Thoracic aorta (tissue), 2 donors: ENCODE results near the gene EXOC6B. TPM values are rescaled to one million over a fixed set of nuclear protein-coding genes. Genes with fewer than 3 reads are reported as not detected.

Source experiments
- ATAC-seq: fragments of 150-250 bp; one replicate; pipeline ENCODE4 v1.8.0; 2017; ENCODE audit warnings: low read depth; ENCODE audit not compliant: insufficient number of reproducible peaks, low FRiP score
- DNase-seq: peaks from one replicate; pipeline ENCODE4 v3.0.0-alpha.2; 2020; ENCODE audit warnings: low spot score
- H3K27ac ChIP-seq, 2 donors: fragments of 200-600 bp; sonication (generic); 1 replicate in 1 of 2; 2 replicates in 1 of 2; pipeline ENCODE4 v1.5.1; 2016; ENCODE audit warnings: mild to moderate bottlenecking in 2 of 2, moderate library complexity in 2 of 2
- H3K27me3 ChIP-seq: fragments of 200-600 bp; sonication (generic); replicated peaks from 2 replicates; pipeline ENCODE4 v1.6.0; 2016; ENCODE audit warnings: mild to moderate bottlenecking; ENCODE audit not compliant: insufficient read depth
- H3K36me3 ChIP-seq: fragments of 200-600 bp; sonication (generic); one replicate; pipeline ENCODE4 v1.5.1; 2016
- H3K4me1 ChIP-seq, 2 donors: fragments of 200-600 bp; sonication (generic); 1 replicate in 1 of 2; 2 replicates in 1 of 2; pipeline versions ENCODE4 v1.5.1 to v1.6.0; 2016; ENCODE audit warnings: low read depth in 2 of 2, mild to moderate bottlenecking in 1 of 2; ENCODE audit not compliant: control insufficient read depth in 1 of 2
- H3K4me3 ChIP-seq: fragments of 200-600 bp; sonication (generic); 2 replicates; pipeline ENCODE4 v1.5.1; 2016; ENCODE audit warnings: mild to moderate bottlenecking
- H3K9me3 ChIP-seq: fragments of 200-600 bp; sonication (generic); 2 replicates; pipeline ENCODE4 v1.5.1; 2016
- CTCF ChIP-seq: fragments of 200-600 bp; sonication (generic); IDR thresholded peaks from one replicate; pipeline ENCODE4 v1.5.1; 2019; ENCODE audit warnings: antibody characterized with exemption
- total RNA-seq, 2 donors: library from RNA; depleted of rRNA; stranded (reverse); fragments of >200 nt; gene quantifications; one replicate each; pipeline versions ENCODE4 v1.1.0 to v1.2.3, GENCODE V29; 2016

EXOC6B gene
- total RNA-seq, 2 donors from 2014 or later, result 29.6 to 44.5 TPM

DNA sequence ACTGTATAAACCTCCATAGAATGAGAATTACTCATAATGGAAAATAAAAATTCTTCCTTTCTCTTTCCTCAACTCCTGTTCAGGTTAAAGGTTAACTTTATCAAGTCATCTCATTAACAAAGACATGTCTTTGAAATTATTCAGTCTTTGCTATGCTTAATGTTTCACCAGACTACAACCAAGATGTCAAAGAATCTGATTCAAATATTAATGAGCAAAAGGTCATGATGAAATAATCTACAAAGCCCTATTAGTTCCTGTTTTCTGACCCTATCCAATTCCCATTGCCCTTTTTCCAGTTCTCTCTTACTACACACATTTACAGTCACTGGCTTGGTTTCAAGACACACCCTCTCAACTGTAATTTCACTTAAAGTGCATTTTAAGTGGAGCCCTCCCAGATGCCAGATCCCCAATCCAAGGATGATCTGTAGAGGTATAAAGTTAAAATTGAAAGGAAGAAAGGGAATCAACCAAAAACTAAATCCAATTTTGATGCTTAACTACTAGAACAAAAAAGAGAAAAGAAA lies 431.2 kb downstream of the EXOC6B start:
- Histone ChIP-seq H3K27me3 (no peaks in the 10 kb centered on the region), H3K27ac (no peak overlapping the region), H3K4me1 (no peaks in the 10 kb centered on the region), H3K4me3 (no peak overlapping the region), H3K36me3 (no peaks in the 10 kb centered on the region), H3K9me3 (peaks cover 2% of the 10 kb centered on the region)
- ATAC-seq, result no peak
- DNase-seq, result no peak
- TF ChIP-seq CTCF, result no peak

- H3K27me3 ChIP-seq, result no peaks in the 10 kb centered on the region
- H3K27ac ChIP-seq, result no peak overlapping the region
- DNase-seq, result no peak
- peaks cover 2% of the 10 kb centered on the region for H3K9me3 ChIP-seq
- TF ChIP-seq CTCF, result no peak
- H3K4me1 ChIP-seq, result no peaks in the 10 kb centered on the region
- no peak for ATAC-seq
- H3K4me3 ChIP-seq, result no peak overlapping the region
- no peaks in the 10 kb centered on the region for H3K36me3 ChIP-seq
Observed at GRCh38 chr2:72389447-72389846, 436.4 kb downstream of the EXOC6B start.

DNA sequence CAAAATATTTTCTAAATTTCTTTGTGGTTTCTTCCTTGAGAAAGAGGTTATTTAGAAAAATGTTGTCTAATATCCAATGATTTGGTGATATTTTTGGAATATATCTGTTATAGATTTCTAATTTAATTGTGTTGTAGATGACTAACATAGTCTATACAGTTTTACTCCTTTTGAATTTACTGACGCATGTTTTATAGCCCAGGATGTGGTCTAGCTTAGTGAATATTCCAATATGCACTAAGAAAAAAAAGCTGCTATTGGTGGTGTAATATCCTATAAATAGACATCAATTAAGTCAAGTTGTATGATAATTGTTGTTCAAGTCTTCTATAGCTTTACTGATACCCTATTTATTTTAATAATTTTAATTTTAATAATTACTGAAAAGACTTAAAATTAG lies 437.6 kb downstream of the EXOC6B start:
- ATAC-seq, result no peak
- no peaks in the 10 kb centered on the region for H3K27me3 ChIP-seq
- no peaks in the 10 kb centered on the region for H3K36me3 ChIP-seq
- H3K4me1 ChIP-seq, result no peaks in the 10 kb centered on the region
- H3K27ac ChIP-seq, result no peak overlapping the region
- no peak for DNase-seq
- H3K4me3 ChIP-seq, result no peak overlapping the region
- TF ChIP-seq CTCF, result no peak
- H3K9me3 ChIP-seq, result peaks cover 2% of the 10 kb centered on the region

DNA sequence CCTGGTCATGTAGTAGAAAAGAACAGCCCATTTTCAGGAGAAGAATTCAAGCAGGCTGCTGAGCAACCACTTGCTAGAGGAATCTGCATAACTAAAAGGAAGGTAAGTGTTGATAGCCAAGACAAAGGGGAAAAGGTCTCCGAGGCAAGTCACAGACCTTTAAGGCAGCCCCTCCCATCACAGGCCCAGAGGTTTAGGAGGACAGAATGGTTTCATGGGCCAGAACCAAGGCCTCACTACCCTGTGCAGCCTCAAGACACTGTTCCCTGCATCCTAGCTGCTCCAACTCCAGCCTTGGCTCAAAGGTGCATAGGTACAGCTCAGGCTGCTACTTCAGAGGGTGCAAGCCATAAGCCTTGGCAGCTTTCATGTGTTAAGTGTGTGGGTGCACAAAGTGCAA lies 439.5 kb downstream of the EXOC6B start:
- H3K4me1 ChIP-seq, result no peaks in the 10 kb centered on the region
- no peaks in the 10 kb centered on the region for H3K9me3 ChIP-seq
- H3K27ac ChIP-seq, result no peak overlapping the region
- ATAC-seq (no peak), DNase-seq (no peak)
- TF ChIP-seq CTCF, result no peak
- H3K27me3 ChIP-seq, result no peaks in the 10 kb centered on the region
- H3K36me3 ChIP-seq, result no peaks in the 10 kb centered on the region
- H3K4me3 ChIP-seq, result no peak overlapping the region

DNA sequence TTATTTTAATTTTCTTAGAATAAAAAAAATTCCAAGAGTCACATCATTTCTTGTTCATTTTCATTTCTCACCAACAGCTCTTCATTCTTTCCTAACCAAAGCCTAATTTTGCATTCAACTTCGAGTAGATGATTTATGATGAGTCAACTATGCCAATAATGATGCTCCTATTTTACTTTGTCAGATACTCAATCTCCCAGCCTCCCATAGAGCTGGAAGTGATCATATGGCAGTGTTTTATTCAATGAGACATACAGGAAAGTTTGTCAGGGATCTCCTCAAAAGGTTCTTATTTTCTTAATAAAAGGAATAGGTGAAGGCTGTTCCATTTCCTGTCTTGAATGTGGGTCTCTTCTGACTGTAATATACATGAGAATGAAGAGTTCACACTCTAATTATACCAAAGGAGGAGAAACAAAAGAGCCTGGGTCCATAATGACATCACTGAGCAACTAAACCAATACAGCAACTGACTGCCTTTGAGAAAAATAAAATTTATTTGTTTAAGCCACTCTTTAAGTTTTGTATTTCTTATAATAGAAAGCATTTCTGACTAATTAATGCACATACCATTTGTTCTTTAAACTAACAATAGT lies 447.0 kb downstream of the EXOC6B start:
- DNase-seq (no peak), ATAC-seq (no peak)
- Histone ChIP-seq H3K4me1 (no peaks in the 10 kb centered on the region), H3K36me3 (no peaks in the 10 kb centered on the region), H3K27me3 (no peaks in the 10 kb centered on the region), H3K4me3 (no peak overlapping the region), H3K9me3 (no peaks in the 10 kb centered on the region), H3K27ac (no peak overlapping the region)
- TF ChIP-seq CTCF, result no peak
